ENCODE results near the gene USP6NL.

The USP6NL gene

DNA sequence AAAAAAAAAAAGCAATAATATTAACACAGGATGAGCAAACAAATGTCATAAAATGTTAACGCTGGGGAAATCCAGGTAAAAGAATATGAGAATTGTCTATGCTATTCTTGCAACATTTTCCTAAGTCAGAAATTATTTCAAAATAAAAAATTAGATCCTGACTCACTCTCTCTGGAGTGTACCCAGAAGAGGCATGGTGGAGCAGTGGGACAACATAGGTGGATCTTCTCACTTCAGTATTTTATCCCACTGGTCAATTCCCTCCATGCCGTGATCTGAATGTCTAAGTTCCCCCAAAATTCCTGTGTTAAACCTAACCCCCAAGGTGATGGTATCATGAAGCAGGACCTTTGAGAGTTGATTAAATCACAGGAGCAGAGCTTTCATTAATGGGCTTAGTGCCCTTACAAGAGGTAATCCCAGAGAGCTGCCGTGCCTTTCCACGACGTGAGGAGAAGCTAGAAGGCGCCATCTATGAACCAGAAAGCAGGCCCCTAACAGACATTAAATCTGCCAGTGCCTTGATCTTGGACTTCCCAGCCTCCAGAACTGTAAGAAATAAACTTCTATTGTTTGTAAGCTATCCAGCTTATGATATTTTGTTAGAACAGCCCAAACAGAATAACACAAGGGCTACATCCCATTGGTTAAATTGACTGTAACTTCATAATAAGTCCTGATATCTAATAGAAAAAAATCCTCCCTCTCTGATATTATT is 35.2 kb downstream of the USP6NL start:
- TF ChIP-seq, protein P1, sequence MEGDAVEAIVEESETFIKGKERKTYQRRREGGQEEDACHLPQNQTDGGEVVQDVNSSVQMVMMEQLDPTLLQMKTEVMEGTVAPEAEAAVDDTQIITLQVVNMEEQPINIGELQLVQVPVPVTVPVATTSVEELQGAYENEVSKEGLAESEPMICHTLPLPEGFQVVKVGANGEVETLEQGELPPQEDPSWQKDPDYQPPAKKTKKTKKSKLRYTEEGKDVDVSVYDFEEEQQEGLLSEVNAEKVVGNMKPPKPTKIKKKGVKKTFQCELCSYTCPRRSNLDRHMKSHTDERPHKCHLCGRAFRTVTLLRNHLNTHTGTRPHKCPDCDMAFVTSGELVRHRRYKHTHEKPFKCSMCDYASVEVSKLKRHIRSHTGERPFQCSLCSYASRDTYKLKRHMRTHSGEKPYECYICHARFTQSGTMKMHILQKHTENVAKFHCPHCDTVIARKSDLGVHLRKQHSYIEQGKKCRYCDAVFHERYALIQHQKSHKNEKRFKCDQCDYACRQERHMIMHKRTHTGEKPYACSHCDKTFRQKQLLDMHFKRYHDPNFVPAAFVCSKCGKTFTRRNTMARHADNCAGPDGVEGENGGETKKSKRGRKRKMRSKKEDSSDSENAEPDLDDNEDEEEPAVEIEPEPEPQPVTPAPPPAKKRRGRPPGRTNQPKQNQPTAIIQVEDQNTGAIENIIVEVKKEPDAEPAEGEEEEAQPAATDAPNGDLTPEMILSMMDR (IDR thresholded peaks at IDR 0.05; ENCODE audit: extremely low read depth, missing control alignments) = no peak
- DNase-seq (ENCODE audit: low spot score) = no peak

DNA sequence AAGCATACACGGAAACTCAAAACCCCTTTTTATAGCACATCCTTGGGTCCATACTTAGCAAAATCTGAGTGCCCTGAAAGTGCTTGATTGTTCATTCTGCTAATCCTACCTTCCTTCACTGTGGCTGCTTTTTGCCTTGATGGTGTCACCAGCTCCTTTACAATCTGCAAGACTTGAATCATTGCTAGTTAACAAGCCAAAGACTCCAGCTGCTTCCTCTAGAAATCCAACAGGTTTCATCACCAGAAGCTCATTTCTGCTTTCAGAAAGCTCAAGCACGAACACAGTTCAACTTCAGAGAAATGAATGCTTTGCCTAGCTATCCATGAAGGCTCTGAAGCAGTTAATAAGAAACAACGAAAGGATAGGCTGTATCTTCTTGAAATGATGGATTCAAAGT is 38.0 kb downstream of the USP6NL start:
- no peak for DNase-seq (ENCODE audit: low spot score)
- TF ChIP-seq, protein P1 (IDR thresholded peaks at IDR 0.05; ENCODE audit: extremely low read depth, missing control alignments) = no peak

DNA sequence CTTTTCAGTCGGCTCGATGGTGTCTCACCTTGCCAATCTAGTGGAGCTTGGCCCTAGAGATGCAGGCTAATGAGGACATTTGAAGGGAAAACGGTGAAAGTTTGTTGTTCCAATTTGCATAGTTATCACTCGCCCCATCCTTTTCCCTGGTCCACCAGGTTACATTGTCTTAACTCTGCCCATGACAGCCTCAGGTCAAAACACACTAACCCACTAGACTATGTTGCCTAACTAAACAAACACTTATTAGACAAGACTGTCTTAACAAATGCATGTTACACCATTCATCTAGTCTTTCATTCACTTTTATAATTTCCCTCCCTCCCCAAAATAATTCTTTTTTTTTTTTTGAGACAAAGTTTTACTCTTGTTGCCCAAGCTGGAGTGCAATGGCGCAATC is 40.7 kb downstream of the USP6NL start:
- TF ChIP-seq, protein P1 (IDR thresholded peaks at IDR 0.05; ENCODE audit: extremely low read depth, missing control alignments) = no peak
- DNase-seq (ENCODE audit: low spot score) = no peak

DNA sequence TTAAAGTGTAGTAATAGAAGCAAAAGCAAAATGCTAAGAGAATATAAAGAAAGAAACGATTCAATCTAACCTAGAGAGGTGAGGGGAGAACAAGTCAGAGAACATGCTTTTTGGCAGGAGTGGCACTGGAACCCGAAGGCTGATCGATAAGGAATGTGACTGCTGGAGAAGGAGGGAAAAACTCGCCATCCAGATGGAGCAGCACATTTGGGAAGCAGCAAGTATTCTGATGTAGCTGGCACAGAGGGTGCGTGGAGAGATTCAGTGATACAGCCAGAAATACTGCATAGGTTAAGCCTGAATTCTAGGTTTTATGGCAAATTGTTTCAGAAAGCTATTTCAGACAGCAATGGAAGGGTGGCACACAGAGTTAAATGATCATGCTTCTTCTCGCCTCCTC is 42.0 kb downstream of the USP6NL start:
- TF ChIP-seq, protein P1 (IDR thresholded peaks at IDR 0.05; ENCODE audit: extremely low read depth, missing control alignments) = no peak
- DNase-seq (ENCODE audit: low spot score) = no peak

DNA sequence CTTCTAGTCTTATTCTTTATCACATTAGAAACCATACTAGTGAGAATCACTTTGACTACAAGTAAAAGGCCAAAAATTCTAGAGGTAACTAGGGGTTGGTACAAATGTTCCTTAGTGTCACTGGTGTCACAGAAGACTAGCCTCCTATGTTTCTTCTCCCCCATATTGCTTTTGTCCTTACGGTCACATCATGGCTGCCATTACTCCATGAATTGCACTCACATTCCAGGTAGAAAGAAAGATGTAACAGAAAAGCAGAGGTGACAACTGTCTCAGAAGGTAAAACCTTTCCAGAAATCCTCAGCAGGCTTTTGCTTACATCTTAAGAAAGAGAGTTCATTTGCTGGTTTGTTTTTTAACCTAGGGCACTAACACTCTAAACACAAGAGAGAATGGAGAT is 42.9 kb downstream of the USP6NL start:
- TF ChIP-seq, protein P1 (IDR thresholded peaks at IDR 0.05; ENCODE audit: extremely low read depth, missing control alignments) = no peak
- no peak for DNase-seq (ENCODE audit: low spot score)

DNA sequence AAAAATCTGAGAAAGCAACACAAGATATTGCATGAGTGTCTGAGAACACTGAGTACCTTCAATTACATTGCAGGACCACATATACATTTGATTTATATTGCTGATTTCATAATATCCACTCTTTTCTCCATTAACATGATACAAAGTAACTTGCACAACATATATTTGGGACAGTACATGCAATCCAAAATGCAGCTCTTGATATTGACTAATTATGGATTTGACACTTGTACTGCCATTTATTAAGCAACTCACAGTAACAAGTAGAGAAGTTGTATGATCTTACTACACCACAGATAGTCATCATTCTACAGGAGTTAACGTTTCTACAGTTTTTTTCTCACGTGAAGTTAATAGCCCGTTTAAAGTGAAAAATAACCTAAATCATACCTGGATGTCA is 46.7 kb downstream of the USP6NL start:
- no peak for DNase-seq (ENCODE audit: low spot score)
- TF ChIP-seq, protein P1 (IDR thresholded peaks at IDR 0.05; ENCODE audit: extremely low read depth, missing control alignments) = no peak

DNA sequence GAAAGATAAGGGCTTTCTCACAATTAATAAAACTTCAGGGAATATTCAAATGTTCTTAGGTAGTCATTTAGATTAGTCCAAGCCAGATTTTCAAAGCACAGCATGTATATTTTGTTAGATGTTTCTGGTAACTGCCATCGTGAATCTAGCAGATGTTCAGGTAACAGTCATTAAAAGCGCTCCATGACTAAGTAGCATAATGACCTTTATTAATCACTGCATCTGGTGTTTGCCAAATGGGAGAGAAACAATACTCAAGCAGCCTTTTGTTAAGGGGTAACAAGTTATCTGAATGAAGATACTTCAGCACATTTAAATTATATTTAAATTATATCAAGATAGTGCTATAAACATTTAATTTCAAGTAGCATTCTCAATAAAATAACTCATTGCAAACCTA is 47.5 kb downstream of the USP6NL start:
- TF ChIP-seq, protein P1 (IDR thresholded peaks at IDR 0.05; ENCODE audit: extremely low read depth, missing control alignments) = no peak
- no peak for DNase-seq (ENCODE audit: low spot score)
